Neural progenitor cell (in vitro differentiated cells): ENCODE data around the gene PACSIN2. TPM values are rescaled to one million over a fixed set of nuclear protein-coding genes. Genes with fewer than 3 reads are reported as not detected.

Experiments
- DNase-seq: peaks from one replicate; pipeline ENCODE4 v3.0.0-alpha.2; 2016; ENCODE audit warnings: low spot score
- H2AFZ ChIP-seq: fragments of 200-600 bp; sonication (generic); replicated peaks from 2 replicates; pipeline ENCODE4 v1.6.1; 2016; ENCODE audit warnings: antibody characterized with exemption
- H3F3A ChIP-seq: fragments of 200-600 bp; sonication (generic); 2 replicates; pipeline ENCODE4 v1.6.1; 2016; ENCODE audit warnings: antibody characterized with exemption, low read depth
- H3K27ac ChIP-seq: fragments of 200-600 bp; sonication (generic); 2 replicates; pipeline ENCODE4 v1.5.1; 2016; ENCODE audit warnings: mild to moderate bottlenecking
- H3K27me3 ChIP-seq: fragments of 200-600 bp; sonication (generic); 2 replicates; pipeline ENCODE4 v1.6.1; 2016; ENCODE audit warnings: mild to moderate bottlenecking, moderate library complexity
- H3K36me3 ChIP-seq: fragments of 200-600 bp; sonication (generic); 2 replicates; pipeline ENCODE4 v1.5.1; 2016
- H3K4me1 ChIP-seq: fragments of 200-600 bp; sonication (generic); 2 replicates; pipeline ENCODE4 v1.6.1; 2016; ENCODE audit warnings: mixed run types
- H3K4me2 ChIP-seq: fragments of 200-600 bp; sonication (generic); 2 replicates; pipeline ENCODE4 v1.6.1; 2016
- H3K4me3 ChIP-seq: fragments of 200-600 bp; sonication (generic); 2 replicates; pipeline ENCODE4 v1.5.1; 2016
- H3K79me2 ChIP-seq: fragments of 200-600 bp; sonication (generic); 2 replicates; pipeline ENCODE4 v1.6.1; 2016; ENCODE audit warnings: low read depth
- H3K9ac ChIP-seq: fragments of 200-600 bp; sonication (generic); 2 replicates; pipeline ENCODE4 v1.6.1; 2016
- H3K9me3 ChIP-seq: fragments of 200-600 bp; sonication (generic); 2 replicates; pipeline ENCODE4 v1.5.1; 2016; ENCODE audit warnings: low read depth
- H4K20me1 ChIP-seq: fragments of 200-600 bp; sonication (generic); 2 replicates; pipeline ENCODE4 v1.6.1; 2016; ENCODE audit warnings: low read depth
- H3K27ac Mint-ChIP-seq: 3 replicates; pipeline ENCODE4 v1.8.0; 2021; ENCODE audit warnings: mixed read lengths
- H3K27me3 Mint-ChIP-seq: 2 replicates; pipeline ENCODE4 v1.8.0; 2022; ENCODE audit warnings: low read depth, mild to moderate bottlenecking, inconsistent platforms, moderate library complexity, mixed read lengths; ENCODE audit not compliant: insufficient read depth
- H3K36me3 Mint-ChIP-seq: 3 replicates; pipeline ENCODE4 v1.8.0; 2021; ENCODE audit warnings: mixed read lengths
- H3K4me1 Mint-ChIP-seq: 3 replicates; pipeline ENCODE4 v1.8.0; 2021; ENCODE audit warnings: mixed read lengths
- H3K4me3 Mint-ChIP-seq: 3 replicates; pipeline ENCODE4 v1.8.0; 2021; ENCODE audit warnings: mild to moderate bottlenecking, moderate library complexity, mixed read lengths
- H3K9me3 Mint-ChIP-seq: 3 replicates; pipeline ENCODE4 v1.8.0; 2020; ENCODE audit warnings: mixed read lengths
- EZH2 ChIP-seq: fragments of 200-600 bp; sonication (generic); IDR thresholded peaks from 2 replicates; pipeline ENCODE4 v1.6.1; 2017; ENCODE audit warnings: antibody characterized with exemption, mild to moderate bottlenecking, moderate library complexity
- EZH2phosphoT487 ChIP-seq: fragments of 200-600 bp; sonication (generic); IDR thresholded peaks from 2 replicates; pipeline ENCODE4 v1.6.1; 2017; ENCODE audit warnings: antibody characterized with exemption
- total RNA-seq: library from RNA; depleted of rRNA; stranded (reverse); fragments of >200 nt; gene quantifications from 2 replicates; pipeline ENCODE4 v1.2.3, GENCODE V29; 2015; ENCODE audit warnings: low replicate concordance
- TF ChIP-seq, protein P1 (sequence below): fragments of 200-600 bp; sonication (generic); IDR thresholded peaks from 2 replicates; pipeline ENCODE4 v1.5.1; 2017; ENCODE audit warnings: antibody characterized with exemption, mild to moderate bottlenecking

PACSIN2 gene
- total RNA-seq, 1 donor from 2014 or later: 38.1 TPM

- TF ChIP-seq EZH2phosphoT487 (no peak), EZH2 (no peak)
- TF ChIP-seq, protein P1, sequence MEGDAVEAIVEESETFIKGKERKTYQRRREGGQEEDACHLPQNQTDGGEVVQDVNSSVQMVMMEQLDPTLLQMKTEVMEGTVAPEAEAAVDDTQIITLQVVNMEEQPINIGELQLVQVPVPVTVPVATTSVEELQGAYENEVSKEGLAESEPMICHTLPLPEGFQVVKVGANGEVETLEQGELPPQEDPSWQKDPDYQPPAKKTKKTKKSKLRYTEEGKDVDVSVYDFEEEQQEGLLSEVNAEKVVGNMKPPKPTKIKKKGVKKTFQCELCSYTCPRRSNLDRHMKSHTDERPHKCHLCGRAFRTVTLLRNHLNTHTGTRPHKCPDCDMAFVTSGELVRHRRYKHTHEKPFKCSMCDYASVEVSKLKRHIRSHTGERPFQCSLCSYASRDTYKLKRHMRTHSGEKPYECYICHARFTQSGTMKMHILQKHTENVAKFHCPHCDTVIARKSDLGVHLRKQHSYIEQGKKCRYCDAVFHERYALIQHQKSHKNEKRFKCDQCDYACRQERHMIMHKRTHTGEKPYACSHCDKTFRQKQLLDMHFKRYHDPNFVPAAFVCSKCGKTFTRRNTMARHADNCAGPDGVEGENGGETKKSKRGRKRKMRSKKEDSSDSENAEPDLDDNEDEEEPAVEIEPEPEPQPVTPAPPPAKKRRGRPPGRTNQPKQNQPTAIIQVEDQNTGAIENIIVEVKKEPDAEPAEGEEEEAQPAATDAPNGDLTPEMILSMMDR: no peak
- DNase-seq: no peak
- Mint-ChIP-seq H3K27me3 (peaks cover 7% of the 10 kb centered on the region), H3K27ac (peak overlapping the region; percentile 10), H3K4me3 (no peak overlapping the region), H3K9me3 (no peaks in the 10 kb centered on the region), H3K36me3 (peaks cover 4% of the 10 kb centered on the region), H3K4me1 (peaks cover 11% of the 10 kb centered on the region)
- Histone ChIP-seq H3K4me3 (no peak overlapping the region), H3K4me1 (peaks cover 5% of the 10 kb centered on the region), H3K27ac (no peak overlapping the region), H2AFZ (no peak overlapping the region), H4K20me1 (no peaks in the 10 kb centered on the region), H3K79me2 (no peaks in the 10 kb centered on the region), H3K4me2 (no peak overlapping the region), H3F3A (peaks cover 3% of the 10 kb centered on the region), H3K27me3 (no peaks in the 10 kb centered on the region), H3K9me3 (no peaks in the 10 kb centered on the region), H3K9ac (no peak overlapping the region), H3K36me3 (no peaks in the 10 kb centered on the region)
Measured at GRCh38 chr22:43044290-43044712, 29.4 kb upstream of the PACSIN2 start.

DNA sequence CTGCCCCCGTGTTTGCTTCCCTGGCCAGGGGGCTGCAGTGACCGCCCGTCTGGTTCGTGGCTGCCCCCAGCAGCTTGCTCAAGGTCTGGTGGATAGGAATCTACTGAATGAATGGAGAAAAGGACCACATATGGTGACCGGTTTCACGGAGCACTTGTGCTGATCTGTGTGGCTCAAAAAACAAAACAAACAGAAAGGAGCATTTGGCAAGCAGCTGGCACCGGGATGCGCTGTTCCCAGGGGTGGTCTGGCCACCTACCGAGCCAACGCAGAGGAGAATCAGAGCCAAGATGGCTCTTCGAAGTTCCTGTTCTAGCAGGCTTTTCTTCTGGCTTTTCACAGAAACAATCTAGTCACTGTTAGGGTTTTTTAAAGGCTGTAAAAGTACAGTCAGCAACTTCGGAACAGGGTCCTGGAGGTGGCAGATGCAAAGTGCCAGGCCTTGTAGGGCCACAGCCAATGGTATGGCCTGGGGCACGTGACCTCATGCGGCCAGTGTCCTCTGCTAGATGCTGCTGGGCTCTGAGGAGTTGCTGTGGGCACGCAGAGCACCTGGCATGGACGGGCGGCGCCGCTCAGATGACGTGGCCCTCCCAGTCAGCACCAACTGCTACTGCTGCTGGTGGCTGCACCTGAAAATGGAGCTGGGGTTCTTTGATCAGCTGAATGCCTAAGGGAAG is 27.3 kb upstream of the PACSIN2 start:
- H3K36me3 Mint-ChIP-seq: peaks cover 4% of the 10 kb centered on the region
- no peaks in the 10 kb centered on the region for H3K9me3 ChIP-seq
- H3K36me3 ChIP-seq: no peaks in the 10 kb centered on the region
- H3K27ac ChIP-seq: no peak overlapping the region
- H3K4me2 ChIP-seq: no peak overlapping the region
- H3K79me2 ChIP-seq: no peaks in the 10 kb centered on the region
- H3K4me3 ChIP-seq: no peak overlapping the region
- peak overlapping the region; percentile 17 for H3K4me3 Mint-ChIP-seq
- H3F3A ChIP-seq: peaks cover 3% of the 10 kb centered on the region
- H3K27me3 Mint-ChIP-seq: peaks cover 7% of the 10 kb centered on the region
- no peak overlapping the region for H2AFZ ChIP-seq
- peaks cover 5% of the 10 kb centered on the region for H3K4me1 ChIP-seq
- H4K20me1 ChIP-seq: no peaks in the 10 kb centered on the region
- peak; percentile 17 for DNase-seq
- no peaks in the 10 kb centered on the region for H3K9me3 Mint-ChIP-seq
- no peak overlapping the region for H3K9ac ChIP-seq
- H3K27me3 ChIP-seq: no peaks in the 10 kb centered on the region
- peaks cover 11% of the 10 kb centered on the region for H3K4me1 Mint-ChIP-seq
- H3K27ac Mint-ChIP-seq: peak overlapping the region; percentile 21
- no peak for TF ChIP-seq EZH2
- TF ChIP-seq, protein P1: no peak
- no peak for TF ChIP-seq EZH2phosphoT487

DNA sequence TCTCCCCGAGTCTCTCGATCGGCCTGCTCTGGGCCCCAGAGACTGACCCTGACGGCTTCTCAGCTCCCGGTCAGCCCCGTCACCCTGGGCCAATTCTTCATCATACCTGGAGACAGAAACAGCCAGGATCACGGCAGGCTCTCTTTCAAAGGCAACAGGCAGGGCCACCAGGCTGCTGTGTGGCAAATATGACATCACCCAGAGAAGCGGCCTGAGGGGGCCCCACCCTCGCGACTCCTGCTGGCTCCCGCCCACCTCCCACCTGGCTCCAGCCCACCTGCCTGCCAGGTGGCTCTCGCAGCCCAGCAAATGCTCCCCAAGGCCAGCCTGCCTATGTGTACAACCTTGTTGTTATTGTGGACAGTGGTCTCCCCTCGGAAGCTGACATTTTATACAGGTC is 24.9 kb upstream of the PACSIN2 start:
- H3K9me3 Mint-ChIP-seq: no peaks in the 10 kb centered on the region
- H4K20me1 ChIP-seq: no peaks in the 10 kb centered on the region

More for the DNA sequence above, 24.9 kb upstream of the PACSIN2 start:
- Mint-ChIP-seq H3K27me3 (peaks cover 9% of the 10 kb centered on the region), H3K4me1 (peaks cover 11% of the 10 kb centered on the region), H3K27ac (no peak overlapping the region), H3K4me3 (no peak overlapping the region), H3K36me3 (no peaks in the 10 kb centered on the region)
- Histone ChIP-seq H3K4me3 (no peak overlapping the region), H3K9ac (no peak overlapping the region), H3K79me2 (no peaks in the 10 kb centered on the region), H3F3A (peaks cover 3% of the 10 kb centered on the region), H3K4me1 (peaks cover 5% of the 10 kb centered on the region), H3K27ac (no peak overlapping the region), H3K27me3 (no peaks in the 10 kb centered on the region), H3K9me3 (no peaks in the 10 kb centered on the region), H3K4me2 (no peak overlapping the region), H2AFZ (no peak overlapping the region), H3K36me3 (no peaks in the 10 kb centered on the region)
- TF ChIP-seq, protein P1: no peak
- TF ChIP-seq EZH2phosphoT487: no peak
- no peak for TF ChIP-seq EZH2
- DNase-seq: no peak
